Memory B cell (primary cell): Measurements from ENCODE around the gene EFNA5.
A peak's percentile ranks its signal among the peaks of the same experiment; 100 is the strongest.

Experiments used
- ATAC-seq: fragments of 150-1000 bp; cut with Tn5 transposase; 2 replicates; pipeline ENCODE4 v1.10.0; 2021; ENCODE audit warnings: low read depth, mild to moderate bottlenecking, moderate library complexity
- DNase-seq, 2 donors: peaks; one replicate each; pipeline ENCODE4 v3.0.0; 2022; ENCODE audit warnings: low spot score in 2 of 2
- H3K27ac Mint-ChIP-seq: one replicate; pipeline ENCODE4 v1.8.0; 2022; ENCODE audit warnings: mild to moderate bottlenecking, moderate library complexity, mixed read lengths
- H3K27me3 Mint-ChIP-seq: one replicate; pipeline ENCODE4 v1.8.0; 2022; ENCODE audit warnings: mixed read lengths
- H3K36me3 Mint-ChIP-seq: one replicate; pipeline ENCODE4 v1.8.0; 2022; ENCODE audit warnings: mild to moderate bottlenecking, mixed read lengths
- H3K4me1 Mint-ChIP-seq: one replicate; pipeline ENCODE4 v1.8.0; 2022; ENCODE audit warnings: mixed read lengths
- H3K4me3 Mint-ChIP-seq: one replicate; pipeline ENCODE4 v1.8.0; 2022; ENCODE audit warnings: mild to moderate bottlenecking, moderate library complexity, mixed read lengths
- H3K9me3 Mint-ChIP-seq: one replicate; pipeline ENCODE4 v1.8.0; 2022; ENCODE audit warnings: mixed read lengths

Gene EFNA5

GRCh38 chr5:107670932-107671741, at the start of gene EFNA5:
Gene EFNA5, minus strand, starts transcription at chr5:107670937.
- DNase-seq (peak in 1 of 2 donors; percentile 12), ATAC-seq (no peak)
- H3K9me3 Mint-ChIP-seq: no peaks in the 10 kb centered on the region
- H3K27me3 Mint-ChIP-seq: peaks cover 22% of the 10 kb centered on the region
- H3K4me1 Mint-ChIP-seq: peaks cover 19% of the 10 kb centered on the region
- H3K4me3 Mint-ChIP-seq: peak within 1 kb of the TSS; percentile 75
- no peak within 1 kb of the TSS for H3K27ac Mint-ChIP-seq
- no peaks in the 10 kb centered on the region for H3K36me3 Mint-ChIP-seq

GRCh38 chr5:107719034-107719606, 48.4 kb upstream of the EFNA5 start:
- H3K27ac Mint-ChIP-seq: no peak overlapping the region
- no peak overlapping the region for H3K4me3 Mint-ChIP-seq
- no peaks in the 10 kb centered on the region for H3K27me3 Mint-ChIP-seq
- H3K36me3 Mint-ChIP-seq: no peaks in the 10 kb centered on the region
- H3K4me1 Mint-ChIP-seq: no peaks in the 10 kb centered on the region
- DNase-seq (no peak), ATAC-seq (no peak)
- H3K9me3 Mint-ChIP-seq: peaks cover 29% of the 10 kb centered on the region

GRCh38 chr5:107717816-107718215, 47.1 kb upstream of the EFNA5 start:
- Mint-ChIP-seq H3K36me3 (no peaks in the 10 kb centered on the region), H3K9me3 (peaks cover 24% of the 10 kb centered on the region), H3K27me3 (no peaks in the 10 kb centered on the region), H3K27ac (no peak overlapping the region), H3K4me1 (no peaks in the 10 kb centered on the region), H3K4me3 (no peak overlapping the region)
- DNase-seq (no peak), ATAC-seq (no peak)

- Mint-ChIP-seq H3K36me3 (no peaks in the 10 kb centered on the region), H3K27ac (no peak overlapping the region), H3K9me3 (peaks cover 7% of the 10 kb centered on the region), H3K4me3 (no peak overlapping the region), H3K4me1 (no peaks in the 10 kb centered on the region), H3K27me3 (no peaks in the 10 kb centered on the region)
- no peak for ATAC-seq
- no peak for DNase-seq
These were observed 42.5 kb upstream of the EFNA5 start for GRCh38 chr5:107713228-107713627.

- H3K4me3 Mint-ChIP-seq: no peak overlapping the region
- H3K36me3 Mint-ChIP-seq: no peaks in the 10 kb centered on the region
- peaks cover 5% of the 10 kb centered on the region for H3K9me3 Mint-ChIP-seq
These were observed 41.7 kb upstream of the EFNA5 start for GRCh38 chr5:107712359-107712870.

GRCh38 chr5:107705402-107706014, 34.8 kb upstream of the EFNA5 start:
- DNase-seq (no peak), ATAC-seq (no peak)
- Mint-ChIP-seq H3K9me3 (peaks cover 3% of the 10 kb centered on the region), H3K4me3 (no peak overlapping the region), H3K27ac (no peak overlapping the region), H3K36me3 (no peaks in the 10 kb centered on the region), H3K4me1 (no peaks in the 10 kb centered on the region), H3K27me3 (peaks cover 3% of the 10 kb centered on the region)

More at GRCh38 chr5:107712359-107712870, 41.7 kb upstream of the EFNA5 start:
- H3K4me1 Mint-ChIP-seq: no peaks in the 10 kb centered on the region
- H3K27ac Mint-ChIP-seq: no peak overlapping the region
- ATAC-seq: no peak
- no peak for DNase-seq
- no peaks in the 10 kb centered on the region for H3K27me3 Mint-ChIP-seq

- H3K27me3 Mint-ChIP-seq: peaks cover 3% of the 10 kb centered on the region
- no peaks in the 10 kb centered on the region for H3K36me3 Mint-ChIP-seq
- DNase-seq (no peak), ATAC-seq (no peak)
- H3K9me3 Mint-ChIP-seq: peaks cover 3% of the 10 kb centered on the region
- H3K4me3 Mint-ChIP-seq: no peak overlapping the region
- H3K4me1 Mint-ChIP-seq: no peaks in the 10 kb centered on the region
- H3K27ac Mint-ChIP-seq: no peak overlapping the region
These were observed 34.1 kb upstream of the EFNA5 start for GRCh38 chr5:107704681-107705401.

GRCh38 chr5:107700481-107700880, 29.7 kb upstream of the EFNA5 start:
- H3K36me3 Mint-ChIP-seq: no peaks in the 10 kb centered on the region
- peaks cover 3% of the 10 kb centered on the region for H3K27me3 Mint-ChIP-seq
- ATAC-seq (no peak), DNase-seq (no peak)
- H3K9me3 Mint-ChIP-seq: no peaks in the 10 kb centered on the region
- H3K27ac Mint-ChIP-seq: no peak overlapping the region
- H3K4me1 Mint-ChIP-seq: no peaks in the 10 kb centered on the region
- H3K4me3 Mint-ChIP-seq: no peak overlapping the region

GRCh38 chr5:107699425-107699824, 28.7 kb upstream of the EFNA5 start:
- DNase-seq (no peak), ATAC-seq (no peak)
- Mint-ChIP-seq H3K27ac (no peak overlapping the region), H3K9me3 (no peaks in the 10 kb centered on the region), H3K4me3 (no peak overlapping the region), H3K4me1 (no peaks in the 10 kb centered on the region), H3K27me3 (peaks cover 3% of the 10 kb centered on the region), H3K36me3 (no peaks in the 10 kb centered on the region)

GRCh38 chr5:107698286-107698685, 27.5 kb upstream of the EFNA5 start:
- Mint-ChIP-seq H3K36me3 (no peaks in the 10 kb centered on the region), H3K27me3 (peaks cover 3% of the 10 kb centered on the region), H3K9me3 (peaks cover 1% of the 10 kb centered on the region), H3K4me3 (no peak overlapping the region), H3K4me1 (no peaks in the 10 kb centered on the region), H3K27ac (no peak overlapping the region)
- DNase-seq: no peak
- ATAC-seq: no peak

- Mint-ChIP-seq H3K9me3 (peaks cover 3% of the 10 kb centered on the region), H3K27ac (no peak overlapping the region), H3K36me3 (no peaks in the 10 kb centered on the region), H3K4me3 (no peak overlapping the region), H3K27me3 (no peaks in the 10 kb centered on the region), H3K4me1 (no peaks in the 10 kb centered on the region)
- DNase-seq (no peak), ATAC-seq (no peak)
These were observed 25.8 kb upstream of the EFNA5 start for GRCh38 chr5:107696498-107696897.

- no peaks in the 10 kb centered on the region for H3K27me3 Mint-ChIP-seq
- no peaks in the 10 kb centered on the region for H3K36me3 Mint-ChIP-seq
- no peak for ATAC-seq
- H3K4me1 Mint-ChIP-seq: no peaks in the 10 kb centered on the region
- no peak overlapping the region for H3K27ac Mint-ChIP-seq
- H3K4me3 Mint-ChIP-seq: no peak overlapping the region
- peaks cover 4% of the 10 kb centered on the region for H3K9me3 Mint-ChIP-seq
- DNase-seq: no peak
These were observed 25.3 kb upstream of the EFNA5 start for GRCh38 chr5:107696080-107696479.

GRCh38 chr5:107687937-107688336, 17.2 kb upstream of the EFNA5 start:
- ATAC-seq (no peak), DNase-seq (no peak)
- no peak overlapping the region for H3K27ac Mint-ChIP-seq
- H3K9me3 Mint-ChIP-seq: peaks cover 6% of the 10 kb centered on the region
- H3K36me3 Mint-ChIP-seq: no peaks in the 10 kb centered on the region
- peaks cover 5% of the 10 kb centered on the region for H3K27me3 Mint-ChIP-seq
- H3K4me3 Mint-ChIP-seq: no peak overlapping the region
- no peaks in the 10 kb centered on the region for H3K4me1 Mint-ChIP-seq

GRCh38 chr5:107687404-107687803, 16.7 kb upstream of the EFNA5 start:
- no peak overlapping the region for H3K27ac Mint-ChIP-seq
- H3K4me1 Mint-ChIP-seq: no peaks in the 10 kb centered on the region
- H3K4me3 Mint-ChIP-seq: no peak overlapping the region
- ATAC-seq (no peak), DNase-seq (no peak)
- peaks cover 6% of the 10 kb centered on the region for H3K9me3 Mint-ChIP-seq
- peaks cover 6% of the 10 kb centered on the region for H3K27me3 Mint-ChIP-seq
- no peaks in the 10 kb centered on the region for H3K36me3 Mint-ChIP-seq
